Skin epidermis (tissue), 12 donors: ENCODE results near the gene SCUBE2.
"Not testable (repeated sequence)": the region's sequence is repeated elsewhere in the genome, so short reads cannot be mapped to it uniquely, and the experiment has no call there.

Source experiments
- H3K27ac ChIP-seq, 21 experiments: fragments of 200-600 bp; sonication (generic) in 11 of 21; one replicate each; pipeline ENCODE4 v1.5.0; 2020; ENCODE audit warnings: mild to moderate bottlenecking in 3 of 21, inconsistent platforms in 2 of 21, moderate library complexity in 2 of 21
- H3K4me3 ChIP-seq, 7 experiments: fragments of 200-600 bp; sonication (generic) in 2 of 7; one replicate each; pipeline ENCODE4 v1.5.0; 2020; ENCODE audit warnings: inconsistent platforms in 2 of 7, mild to moderate bottlenecking in 2 of 7, moderate library complexity in 1 of 7

SCUBE2 gene

GRCh38 chr11:8987446-8987845 lies 104.0 kb downstream of the SCUBE2 start:
- no peak overlapping the region for H3K27ac ChIP-seq
- H3K4me3 ChIP-seq, result no peak overlapping the region

GRCh38 chr11:8986772-8987171 lies 104.6 kb downstream of the SCUBE2 start:
- H3K27ac ChIP-seq, H3K4me3 ChIP-seq: not testable (repeated sequence)

GRCh38 chr11:8985462-8985861 lies 105.9 kb downstream of the SCUBE2 start:
- Histone ChIP-seq H3K27ac (no peak overlapping the region), H3K4me3 (no peak overlapping the region)

GRCh38 chr11:8983552-8983951 lies 107.8 kb downstream of the SCUBE2 start:
- Histone ChIP-seq H3K27ac (no peak overlapping the region), H3K4me3 (no peak overlapping the region)

- no peak overlapping the region for H3K4me3 ChIP-seq
- no peak overlapping the region for H3K27ac ChIP-seq
These were observed 110.9 kb downstream of the SCUBE2 start for GRCh38 chr11:8980485-8980884.

- not testable (repeated sequence) for H3K27ac ChIP-seq, H3K4me3 ChIP-seq
These were observed 112.0 kb downstream of the SCUBE2 start for GRCh38 chr11:8979365-8979764.

GRCh38 chr11:8973121-8973520 lies 118.3 kb downstream of the SCUBE2 start:
- Histone ChIP-seq H3K4me3 (no peak overlapping the region), H3K27ac (no peak overlapping the region)

- H3K27ac ChIP-seq, result no peak overlapping the region
These were observed 119.5 kb downstream of the SCUBE2 start for GRCh38 chr11:8971924-8972316.

GRCh38 chr11:8971196-8971923 lies 120.0 kb downstream of the SCUBE2 start:
- Histone ChIP-seq H3K27ac (no peak overlapping the region), H3K4me3 (no peak overlapping the region)

More at GRCh38 chr11:8971924-8972316, 119.5 kb downstream of the SCUBE2 start:
- no peak overlapping the region for H3K4me3 ChIP-seq
